Suprapubic skin (tissue), 4 donors: ENCODE results near the gene TTLL3. TPM values are rescaled to one million over a fixed set of nuclear protein-coding genes. Genes with fewer than 3 reads are reported as not detected.

Experiments
- DNase-seq, 2 donors: peaks; one replicate each; pipeline ENCODE4 v3.0.0-alpha.2; 2019; ENCODE audit warnings: low spot score in 2 of 2
- H3K27ac ChIP-seq: fragments of 200-600 bp; sonication (generic); one replicate; pipeline ENCODE4 v1.5.1; 2019
- H3K27me3 ChIP-seq: fragments of 200-600 bp; sonication (generic); one replicate; pipeline ENCODE4 v1.5.1; 2019
- H3K36me3 ChIP-seq: fragments of 200-600 bp; sonication (generic); one replicate; pipeline ENCODE4 v1.5.1; 2019
- H3K4me1 ChIP-seq: fragments of 200-600 bp; sonication (generic); one replicate; pipeline ENCODE4 v1.5.1; 2019
- H3K4me3 ChIP-seq: fragments of 200-600 bp; sonication (generic); one replicate; pipeline ENCODE4 v1.5.1; 2019; ENCODE audit warnings: mild to moderate bottlenecking
- H3K9me3 ChIP-seq: fragments of 200-600 bp; sonication (generic); one replicate; pipeline ENCODE4 v1.5.1; 2019
- EP300 ChIP-seq: sonication (generic); formaldehyde crosslinking; IDR thresholded peaks from one replicate; pipeline ENCODE4 v1.6.1; 2017; ENCODE audit warnings: antibody characterized with exemption
- POLR2A ChIP-seq, 2 donors: fragments of 450-650 bp; IDR thresholded peaks; one replicate each; pipeline ENCODE4 v1.6.1; 2017; ENCODE audit warnings: antibody characterized with exemption in 2 of 2, mild to moderate bottlenecking in 2 of 2, moderate library complexity in 2 of 2
- POLR2AphosphoS5 ChIP-seq, 3 donors: sonication (generic); formaldehyde crosslinking; IDR thresholded peaks; one replicate each; pipeline ENCODE4 v1.6.1; 2017; ENCODE audit warnings: antibody characterized with exemption in 3 of 3
- WGBS: methylation state at CpG from one replicate; pipeline ENCODE4 v1.1.5; 2018; 5-methylcytosine and 5-hydroxymethylcytosine counted together
- total RNA-seq, 4 donors: library from RNA; depleted of rRNA; stranded (reverse); fragments of >200 nt; gene quantifications; one replicate each; pipeline ENCODE4 v1.1.0, GENCODE V29; 2016
- TF ChIP-seq, protein P1 (sequence below), 2 donors: fragments of 200-600 bp in 1 of 2; fragments of 450-650 bp in 1 of 2; sonication (generic) in 1 of 2; IDR thresholded peaks; one replicate each; pipeline ENCODE4 v1.5.1; 2016 to 2019; ENCODE audit warnings: antibody characterized with exemption in 2 of 2, mild to moderate bottlenecking in 1 of 2, moderate library complexity in 1 of 2

Gene TTLL3
- total RNA-seq, 4 donors from 2014 or later = 42.4 to 286 (median 83.3) TPM

DNA sequence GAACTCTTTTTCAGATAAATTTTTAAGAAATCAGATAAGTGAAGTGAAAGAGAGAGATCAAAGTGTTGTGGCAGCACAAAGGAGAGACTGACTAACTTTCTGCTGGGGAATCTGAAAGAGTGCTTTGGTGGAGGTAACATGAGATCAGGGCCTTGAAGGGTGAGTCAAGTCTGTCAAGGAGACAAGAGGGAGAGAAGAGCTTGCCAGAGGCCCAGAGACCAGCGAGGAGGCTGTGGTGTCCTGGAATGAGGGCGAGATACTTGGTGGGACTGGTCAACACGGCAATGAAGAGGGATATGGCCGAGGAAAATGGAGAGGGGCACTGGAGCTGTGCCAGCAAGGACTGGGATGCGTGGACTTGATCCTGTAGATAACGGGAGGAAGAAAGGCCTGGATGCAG lies 22.3 kb upstream of the TTLL3 start:
- no peaks in the 10 kb centered on the region for H3K9me3 ChIP-seq
- H3K4me1 ChIP-seq = peaks cover 6% of the 10 kb centered on the region
- no peaks in the 10 kb centered on the region for H3K27me3 ChIP-seq
- peaks cover 68% of the 10 kb centered on the region for H3K36me3 ChIP-seq
- TF ChIP-seq, protein P1, sequence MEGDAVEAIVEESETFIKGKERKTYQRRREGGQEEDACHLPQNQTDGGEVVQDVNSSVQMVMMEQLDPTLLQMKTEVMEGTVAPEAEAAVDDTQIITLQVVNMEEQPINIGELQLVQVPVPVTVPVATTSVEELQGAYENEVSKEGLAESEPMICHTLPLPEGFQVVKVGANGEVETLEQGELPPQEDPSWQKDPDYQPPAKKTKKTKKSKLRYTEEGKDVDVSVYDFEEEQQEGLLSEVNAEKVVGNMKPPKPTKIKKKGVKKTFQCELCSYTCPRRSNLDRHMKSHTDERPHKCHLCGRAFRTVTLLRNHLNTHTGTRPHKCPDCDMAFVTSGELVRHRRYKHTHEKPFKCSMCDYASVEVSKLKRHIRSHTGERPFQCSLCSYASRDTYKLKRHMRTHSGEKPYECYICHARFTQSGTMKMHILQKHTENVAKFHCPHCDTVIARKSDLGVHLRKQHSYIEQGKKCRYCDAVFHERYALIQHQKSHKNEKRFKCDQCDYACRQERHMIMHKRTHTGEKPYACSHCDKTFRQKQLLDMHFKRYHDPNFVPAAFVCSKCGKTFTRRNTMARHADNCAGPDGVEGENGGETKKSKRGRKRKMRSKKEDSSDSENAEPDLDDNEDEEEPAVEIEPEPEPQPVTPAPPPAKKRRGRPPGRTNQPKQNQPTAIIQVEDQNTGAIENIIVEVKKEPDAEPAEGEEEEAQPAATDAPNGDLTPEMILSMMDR (IDR thresholded peaks at IDR 0.05) = no peak
- TF ChIP-seq POLR2A (IDR thresholded peaks at IDR 0.05) = no peak
- TF ChIP-seq POLR2AphosphoS5 (IDR thresholded peaks at IDR 0.05) = no peak
- TF ChIP-seq EP300 = no peak
- WGBS = 89% methylated on average over 6 of the region's 6 CpGs
- no peak overlapping the region for H3K27ac ChIP-seq
- no peak overlapping the region for H3K4me3 ChIP-seq
- no peak for DNase-seq

DNA sequence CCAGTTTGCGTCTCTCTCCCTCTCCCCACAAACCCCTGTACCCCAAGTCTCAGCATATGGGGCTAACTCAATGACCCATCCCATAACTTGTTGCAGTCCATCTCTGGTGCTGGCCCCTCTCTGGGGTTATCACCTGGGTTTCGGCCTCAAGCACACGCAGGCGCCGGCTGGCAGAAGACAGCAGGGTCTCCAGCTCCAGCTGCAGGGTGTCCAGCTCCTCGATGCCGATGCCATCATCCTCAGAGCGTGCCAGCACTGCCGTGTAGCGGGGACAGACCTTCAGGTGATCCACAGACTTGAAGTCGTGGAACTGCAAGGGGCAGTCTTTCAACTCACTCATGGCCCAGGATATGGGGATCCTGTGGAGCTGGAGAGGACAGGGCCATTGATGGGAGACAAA lies 18.9 kb upstream of the TTLL3 start:
- H3K9me3 ChIP-seq = no peaks in the 10 kb centered on the region
- H3K4me3 ChIP-seq = no peak overlapping the region
- TF ChIP-seq POLR2A (IDR thresholded peaks at IDR 0.05) = no peak
- TF ChIP-seq EP300 = no peak
- TF ChIP-seq, protein P1 (IDR thresholded peaks at IDR 0.05) = no peak
- no peak for DNase-seq
- H3K27me3 ChIP-seq = no peaks in the 10 kb centered on the region
- WGBS = 86% methylated on average over 11 of the region's 11 CpGs
- H3K4me1 ChIP-seq = peaks cover 28% of the 10 kb centered on the region
- H3K36me3 ChIP-seq = peaks cover 38% of the 10 kb centered on the region
- H3K27ac ChIP-seq = no peak overlapping the region

DNA sequence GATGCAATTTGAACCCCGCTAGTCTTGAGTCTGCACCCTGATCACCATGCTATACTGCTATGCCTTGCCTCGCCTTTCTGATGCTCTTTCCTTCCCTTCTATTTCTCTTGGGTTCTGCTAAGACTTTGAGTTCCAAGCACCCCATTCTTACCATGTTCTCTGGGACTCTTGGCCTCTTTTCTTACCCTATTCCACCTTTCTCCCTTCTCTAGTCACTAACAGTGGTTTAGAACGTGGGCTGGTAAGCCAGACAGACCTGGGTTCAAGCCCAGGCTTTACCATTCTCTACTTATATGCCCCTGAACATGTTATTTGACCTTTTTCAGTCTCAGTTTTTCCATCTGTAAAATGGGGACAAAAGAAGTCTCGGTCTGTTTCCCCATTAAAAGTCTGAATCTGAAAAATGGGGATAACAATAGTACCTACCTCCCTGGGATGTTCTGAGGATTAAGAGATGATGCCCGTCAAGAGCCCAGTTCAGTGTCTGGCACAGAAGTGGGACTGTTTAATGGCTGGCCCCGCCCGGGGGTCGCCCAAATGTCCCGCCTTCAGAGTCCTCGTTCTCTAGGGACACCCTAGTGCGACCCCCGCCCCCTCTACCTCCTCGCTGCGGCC lies 18.2 kb upstream of the TTLL3 start:
- Histone ChIP-seq H3K27me3 (no peaks in the 10 kb centered on the region), H3K9me3 (no peaks in the 10 kb centered on the region), H3K4me3 (peak overlapping the region; percentile 85), H3K36me3 (peaks cover 30% of the 10 kb centered on the region), H3K27ac (peak overlapping the region; percentile 93), H3K4me1 (peaks cover 28% of the 10 kb centered on the region)
- no peak for DNase-seq
- 17% methylated on average over 12 of the region's 14 CpGs for WGBS
- TF ChIP-seq, protein P1 (IDR thresholded peaks at IDR 0.05) = no peak
- TF ChIP-seq POLR2AphosphoS5 (IDR thresholded peaks at IDR 0.05) (no peak), EP300 (no peak), POLR2A (IDR thresholded peaks at IDR 0.05) (no peak)

DNA sequence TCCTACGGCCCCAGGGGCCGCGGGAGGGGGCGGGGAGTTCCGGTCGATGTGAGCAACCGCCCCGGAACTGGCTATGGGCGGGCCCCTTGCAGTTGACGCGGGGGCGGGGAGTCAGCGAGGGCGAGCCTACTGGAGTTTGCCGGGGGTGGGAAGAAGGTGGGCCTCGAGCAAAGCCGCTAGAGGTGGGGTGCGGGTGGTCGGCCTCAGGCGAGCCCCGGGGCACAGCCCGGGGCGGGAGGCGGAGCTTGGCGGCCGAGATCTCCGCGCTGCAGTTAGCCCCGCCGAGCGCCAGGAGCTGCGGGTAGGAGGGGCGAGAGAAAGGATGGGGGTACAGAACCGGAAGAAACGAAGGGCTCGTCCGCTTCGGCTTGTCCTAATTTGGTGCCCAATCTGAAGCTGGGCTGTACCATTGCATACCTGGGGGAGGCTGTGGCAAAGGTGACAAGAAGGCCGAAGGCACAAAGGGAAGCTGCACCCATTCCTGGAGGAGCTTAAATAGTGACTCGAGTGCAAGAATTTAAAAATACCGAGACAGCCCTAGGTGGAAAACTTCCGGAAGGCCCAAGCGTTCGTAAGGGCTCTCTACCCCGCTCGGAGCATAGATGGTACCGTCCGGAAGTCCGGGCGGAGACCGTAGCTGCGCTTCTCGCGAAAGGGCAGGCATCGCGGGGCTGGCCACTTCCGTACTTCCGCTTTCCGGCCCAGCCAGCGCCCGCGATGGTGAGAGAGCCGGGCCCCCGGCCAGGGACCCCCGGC lies 17.5 kb upstream of the TTLL3 start, which contains the start of the genes ARPC4 and TADA3:
TSS of gene ARPC4 (plus strand) at position 678 of the 756 bp plus-strand sequence. CDS start at position 718, 40 bp downstream.
TSS of gene TADA3 (minus strand) at position 69 of the 756 bp plus-strand sequence. CDS start 1,007 bp downstream, outside the sequence.
- DNase-seq = peak; percentile 96
- peak within 1 kb of the TSS; percentile 93 for H3K27ac ChIP-seq
- H3K9me3 ChIP-seq = no peaks in the 10 kb centered on the region
- peak within 1 kb of the TSS; percentile 85 for H3K4me3 ChIP-seq
- H3K27me3 ChIP-seq = no peaks in the 10 kb centered on the region
- WGBS = under 1% methylated on average over 36 of the region's 65 CpGs
- H3K36me3 ChIP-seq = peaks cover 29% of the 10 kb centered on the region
- TF ChIP-seq, protein P1 (IDR thresholded peaks at IDR 0.05) = peak in 1 of 2 donors; percentile 17
- TF ChIP-seq POLR2A (IDR thresholded peaks at IDR 0.05) = peak; percentile 17 to 65
- no peak for TF ChIP-seq EP300
- peak in 2 of 3 donors; percentile 70 to 85 for TF ChIP-seq POLR2AphosphoS5 (IDR thresholded peaks at IDR 0.05)
- peaks cover 28% of the 10 kb centered on the region for H3K4me1 ChIP-seq

DNA sequence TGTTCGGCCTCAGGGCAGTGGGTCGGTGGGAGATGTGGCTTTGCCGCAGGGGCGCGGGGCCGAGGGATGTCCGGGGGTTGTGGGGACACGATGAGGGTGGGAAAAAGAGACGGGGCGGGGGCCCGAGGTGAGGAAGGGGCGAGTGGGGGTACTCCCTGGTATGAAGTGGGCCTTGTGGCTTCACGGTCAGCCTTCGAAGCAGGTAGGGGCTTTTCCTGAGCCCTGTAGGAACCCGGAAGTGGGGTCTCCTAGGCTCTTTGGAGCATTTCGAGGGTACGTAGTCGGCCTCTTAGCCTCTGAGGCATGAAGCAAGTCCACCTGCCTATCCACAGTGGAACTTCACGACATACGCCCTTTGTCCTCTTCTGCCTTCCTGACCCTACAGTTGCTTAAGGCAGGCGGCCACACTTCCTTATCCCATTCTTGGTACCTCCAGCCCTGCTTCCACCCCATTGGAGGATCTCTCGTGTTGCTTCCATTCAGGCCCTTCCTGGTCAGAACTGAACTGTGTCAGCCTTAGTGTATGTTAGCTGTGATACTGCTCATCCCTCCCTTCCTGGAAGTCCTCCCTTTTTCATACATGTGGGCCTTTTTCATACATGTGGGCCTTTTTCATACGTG lies 16.8 kb upstream of the TTLL3 start:
- H3K27me3 ChIP-seq = no peaks in the 10 kb centered on the region
- H3K4me1 ChIP-seq = peaks cover 28% of the 10 kb centered on the region
- WGBS = 3% methylated on average over 14 of the region's 23 CpGs
- no peak for TF ChIP-seq POLR2AphosphoS5 (IDR thresholded peaks at IDR 0.05)
- H3K9me3 ChIP-seq = no peaks in the 10 kb centered on the region
- peak overlapping the region; percentile 85 for H3K4me3 ChIP-seq
- peaks cover 30% of the 10 kb centered on the region for H3K36me3 ChIP-seq
- no peak for DNase-seq
- H3K27ac ChIP-seq = peak overlapping the region; percentile 93
